Measurements from ENCODE around the gene VWF. TPM values are rescaled to one million over a fixed set of nuclear protein-coding genes. Genes with fewer than 3 reads are reported as not detected.

VWF gene
- total RNA-seq, 1 donor from 2014 or later = 0.21 TPM

DNA sequence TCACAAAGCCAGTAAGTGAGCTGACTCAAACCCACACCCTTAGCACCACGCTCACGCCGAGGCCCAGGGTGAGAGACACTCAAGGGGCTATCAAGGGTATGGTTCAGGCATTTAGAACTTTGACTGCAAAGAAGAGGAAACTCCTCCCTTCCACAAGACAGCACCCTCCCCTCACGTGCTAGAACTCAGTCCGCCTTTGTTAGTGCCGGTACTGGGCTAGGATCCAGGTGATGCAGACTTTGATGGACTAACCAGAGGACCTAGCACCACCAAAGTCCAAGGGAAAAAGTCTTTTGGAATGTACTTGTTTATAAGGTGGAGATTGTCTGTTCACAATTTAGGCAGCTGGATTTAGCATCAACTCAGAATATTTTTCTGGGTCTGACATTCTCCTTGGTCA lies 33.7 kb downstream of the VWF start:
- no peaks in the 10 kb centered on the region for H3K9me3 Mint-ChIP-seq
- TF ChIP-seq, protein P1, sequence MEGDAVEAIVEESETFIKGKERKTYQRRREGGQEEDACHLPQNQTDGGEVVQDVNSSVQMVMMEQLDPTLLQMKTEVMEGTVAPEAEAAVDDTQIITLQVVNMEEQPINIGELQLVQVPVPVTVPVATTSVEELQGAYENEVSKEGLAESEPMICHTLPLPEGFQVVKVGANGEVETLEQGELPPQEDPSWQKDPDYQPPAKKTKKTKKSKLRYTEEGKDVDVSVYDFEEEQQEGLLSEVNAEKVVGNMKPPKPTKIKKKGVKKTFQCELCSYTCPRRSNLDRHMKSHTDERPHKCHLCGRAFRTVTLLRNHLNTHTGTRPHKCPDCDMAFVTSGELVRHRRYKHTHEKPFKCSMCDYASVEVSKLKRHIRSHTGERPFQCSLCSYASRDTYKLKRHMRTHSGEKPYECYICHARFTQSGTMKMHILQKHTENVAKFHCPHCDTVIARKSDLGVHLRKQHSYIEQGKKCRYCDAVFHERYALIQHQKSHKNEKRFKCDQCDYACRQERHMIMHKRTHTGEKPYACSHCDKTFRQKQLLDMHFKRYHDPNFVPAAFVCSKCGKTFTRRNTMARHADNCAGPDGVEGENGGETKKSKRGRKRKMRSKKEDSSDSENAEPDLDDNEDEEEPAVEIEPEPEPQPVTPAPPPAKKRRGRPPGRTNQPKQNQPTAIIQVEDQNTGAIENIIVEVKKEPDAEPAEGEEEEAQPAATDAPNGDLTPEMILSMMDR (conservative IDR thresholded peaks at IDR 0.05) = no peak
- peak overlapping the region; percentile 73 for H3K27ac Mint-ChIP-seq (ENCODE audit: unreplicated experiment)
- H3K4me1 Mint-ChIP-seq = peaks cover 15% of the 10 kb centered on the region
- no peak for DNase-seq (ENCODE audit: low read depth, low spot score)
- H3K4me3 Mint-ChIP-seq = no peak overlapping the region
- no peaks in the 10 kb centered on the region for H3K36me3 Mint-ChIP-seq (ENCODE audit: low read depth)
- H3K27me3 Mint-ChIP-seq (ENCODE audit: low read depth) = peaks cover 10% of the 10 kb centered on the region

GRCh38 chr12:6088921-6089747 lies 35.3 kb downstream of the VWF start:
- H3K27ac Mint-ChIP-seq (ENCODE audit: unreplicated experiment) = no peak overlapping the region
- peaks cover 10% of the 10 kb centered on the region for H3K27me3 Mint-ChIP-seq (ENCODE audit: low read depth)
- H3K9me3 Mint-ChIP-seq = no peaks in the 10 kb centered on the region
- TF ChIP-seq, protein P1 (conservative IDR thresholded peaks at IDR 0.05) = no peak
- no peak overlapping the region for H3K4me3 Mint-ChIP-seq
- peaks cover 28% of the 10 kb centered on the region for H3K4me1 Mint-ChIP-seq
- H3K36me3 Mint-ChIP-seq (ENCODE audit: low read depth) = no peaks in the 10 kb centered on the region
- DNase-seq (ENCODE audit: low read depth, low spot score) = no peak

DNA sequence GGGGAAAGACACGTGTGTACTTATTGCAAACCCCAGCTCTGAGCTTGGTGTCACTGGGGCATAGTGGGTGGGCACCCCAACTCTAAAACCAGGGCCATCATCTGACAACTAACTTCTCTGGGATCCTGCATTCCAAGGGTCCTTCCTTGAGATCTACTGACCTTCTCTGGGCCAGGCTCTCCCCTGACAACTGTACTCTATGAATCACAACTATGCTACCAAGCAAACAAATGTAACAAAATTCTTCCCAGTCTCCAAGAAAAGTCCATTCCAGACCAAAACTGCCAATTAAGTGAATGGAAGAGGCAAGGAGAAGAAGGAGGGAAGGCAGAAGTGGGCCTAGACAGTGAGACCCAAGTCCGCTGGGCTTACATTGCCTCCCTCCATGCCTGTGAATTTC lies 38.2 kb downstream of the VWF start:
- Mint-ChIP-seq H3K4me1 (peaks cover 36% of the 10 kb centered on the region), H3K36me3 (ENCODE audit: low read depth) (no peaks in the 10 kb centered on the region), H3K27ac (ENCODE audit: unreplicated experiment) (no peak overlapping the region), H3K9me3 (no peaks in the 10 kb centered on the region), H3K27me3 (ENCODE audit: low read depth) (peaks cover 10% of the 10 kb centered on the region), H3K4me3 (no peak overlapping the region)
- DNase-seq (ENCODE audit: low read depth, low spot score) = no peak
- TF ChIP-seq, protein P1 (conservative IDR thresholded peaks at IDR 0.05) = no peak

DNA sequence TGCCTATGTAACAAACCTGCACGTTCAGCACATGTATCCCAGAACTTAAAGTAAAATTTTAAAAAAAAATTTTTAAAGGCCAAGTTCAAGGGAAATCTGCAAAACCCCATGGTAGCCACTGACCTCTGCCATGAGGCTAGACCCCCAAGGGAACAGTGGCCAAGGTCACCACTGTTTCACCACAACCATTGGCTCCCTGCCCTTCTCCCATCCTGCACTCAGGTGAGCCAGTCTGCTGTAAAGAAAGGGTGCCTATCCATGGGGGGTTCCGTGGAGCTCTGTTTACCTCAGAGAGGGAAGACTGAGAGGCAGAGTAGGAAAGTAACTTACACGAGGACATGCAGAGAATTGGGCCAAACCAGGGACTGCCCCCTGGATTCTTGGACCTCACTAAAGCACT lies 38.6 kb downstream of the VWF start:
- Mint-ChIP-seq H3K36me3 (ENCODE audit: low read depth) (no peaks in the 10 kb centered on the region), H3K4me1 (peaks cover 36% of the 10 kb centered on the region)

DNA sequence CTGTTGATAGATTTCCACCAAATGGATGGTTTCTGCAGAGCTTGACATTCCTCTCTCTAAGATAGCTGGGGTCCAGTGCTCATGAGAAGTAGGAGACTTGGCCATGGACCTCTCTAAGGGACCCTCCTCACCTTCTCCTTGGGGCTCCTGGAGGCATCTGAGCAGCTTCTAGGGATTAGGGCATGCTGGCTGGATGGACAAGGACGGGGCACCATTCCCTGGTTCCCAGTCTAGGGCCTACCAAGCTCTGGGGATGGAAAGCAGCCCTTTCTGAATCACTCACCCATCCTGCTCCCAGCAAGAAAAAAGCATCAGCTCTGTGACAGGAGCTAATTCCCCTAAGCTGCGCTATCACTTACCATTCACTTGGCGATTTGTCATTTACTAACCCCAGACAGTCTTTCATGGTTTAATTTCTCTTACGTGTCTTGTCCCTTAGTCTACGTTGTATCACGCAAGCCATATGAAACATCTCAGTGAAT lies 39.5 kb downstream of the VWF start:
- TF ChIP-seq, protein P1 (conservative IDR thresholded peaks at IDR 0.05) = no peak
- H3K4me3 Mint-ChIP-seq = no peak overlapping the region
- no peaks in the 10 kb centered on the region for H3K36me3 Mint-ChIP-seq (ENCODE audit: low read depth)
- peaks cover 36% of the 10 kb centered on the region for H3K4me1 Mint-ChIP-seq
- peak overlapping the region; percentile 90 for H3K27ac Mint-ChIP-seq (ENCODE audit: unreplicated experiment)
- DNase-seq (ENCODE audit: low read depth, low spot score) = no peak
- H3K9me3 Mint-ChIP-seq = no peaks in the 10 kb centered on the region
- H3K27me3 Mint-ChIP-seq (ENCODE audit: low read depth) = peaks cover 7% of the 10 kb centered on the region

More for the DNA sequence above, 38.6 kb downstream of the VWF start:
- DNase-seq (ENCODE audit: low read depth, low spot score) = no peak
- TF ChIP-seq, protein P1 (conservative IDR thresholded peaks at IDR 0.05) = no peak
- H3K4me3 Mint-ChIP-seq = no peak overlapping the region
- no peaks in the 10 kb centered on the region for H3K9me3 Mint-ChIP-seq
- no peak overlapping the region for H3K27ac Mint-ChIP-seq (ENCODE audit: unreplicated experiment)
- H3K27me3 Mint-ChIP-seq (ENCODE audit: low read depth) = peaks cover 10% of the 10 kb centered on the region
